Panc1 (cell line): ENCODE results near the gene VIT. TPM values are rescaled to one million over a fixed set of nuclear protein-coding genes. Genes with fewer than 3 reads are reported as not detected.

Experiments used
- ATAC-seq: fragments of 200-7000 bp; cut with Tn5 transposase; 2 replicates; pipeline ENCODE4 v1.9.1; 2020; ENCODE audit warnings: mild to moderate bottlenecking, moderate library complexity
- BruUV-seq: library from RNA; stranded (reverse); fragments of 400-500 nt; replicated peaks from 2 replicates; lab custom pipeline; 2021; lab: Mats Ljungman, UMichigan
- CTCF ChIA-PET: fragments of 300-600 bp; sonication (Branson Sonifier 250); formaldehyde crosslinking; loops from one replicate; lab custom pipeline; 2022; ENCODE audit warnings: antibody characterized with exemption; lab: Charles Lee
- POLR2A ChIA-PET: fragments of 300-600 bp; sonication (Branson Sonifier 250); formaldehyde crosslinking; loops from one replicate; lab custom pipeline; 2022; ENCODE audit warnings: antibody characterized with exemption; lab: Charles Lee
- DNase-seq: peaks from one replicate; pipeline ENCODE4 v3.0.0-alpha.2; 2010; ENCODE audit warnings: low read depth, low spot score
- H3K27ac ChIP-seq: 2 replicates; pipeline ENCODE4 v1.5.1; 2011; ENCODE audit warnings: mild to moderate bottlenecking, low read length, inconsistent platforms
- H3K27me3 ChIP-seq: fragments of 200-500 bp; sonication (Bioruptor generic); 2 replicates; pipeline ENCODE4 v1.6.0; 2014; ENCODE audit warnings: low read length, inconsistent platforms; ENCODE audit not compliant: control insufficient read depth, insufficient read depth
- H3K36me3 ChIP-seq: fragments of 200-500 bp; sonication (Bioruptor generic); 2 replicates; pipeline ENCODE4 v1.5.1; 2014; ENCODE audit warnings: inconsistent platforms, mild to moderate bottlenecking, low read length, moderate library complexity; ENCODE audit not compliant: control insufficient read depth, insufficient read depth
- H3K4me1 ChIP-seq: 2 replicates; pipeline ENCODE4 v1.5.1; 2011; ENCODE audit warnings: inconsistent platforms, mild to moderate bottlenecking, low read length, moderate library complexity; ENCODE audit not compliant: control insufficient read depth, insufficient read depth
- H3K4me3 ChIP-seq, 2 experiments: 2 replicates each; pipeline ENCODE4 v1.5.1; 2011 to 2012; ENCODE audit warnings: low read depth in 2 of 2, low read length in 2 of 2, mild to moderate bottlenecking in 2 of 2, inconsistent platforms in 1 of 2, moderate library complexity in 1 of 2
- H3K9me3 ChIP-seq: fragments of 200-500 bp; sonication (Bioruptor generic); 2 replicates; pipeline ENCODE4 v1.5.1; 2014; ENCODE audit warnings: low read depth, mild to moderate bottlenecking, inconsistent platforms, low read length, moderate library complexity; ENCODE audit not compliant: control insufficient read depth, insufficient read depth
- CTCF ChIP-seq: fragments of 450-650 bp; IDR thresholded peaks from 2 replicates; pipeline ENCODE4 v1.5.1; 2017; ENCODE audit warnings: mild to moderate bottlenecking
- POLR2AphosphoS5 ChIP-seq: IDR thresholded peaks from 2 replicates; pipeline ENCODE4 v1.6.1; 2012; ENCODE audit warnings: mild to moderate bottlenecking, low read depth, low read length, moderate library complexity
- SIN3A ChIP-seq: IDR thresholded peaks from 2 replicates; pipeline ENCODE4 v1.6.1; 2012; ENCODE audit warnings: low read depth, mild to moderate bottlenecking, low read length, moderate library complexity, borderline replicate concordance; ENCODE audit not compliant: insufficient read depth
- TCF7L2 ChIP-seq: IDR thresholded peaks from 2 replicates; pipeline ENCODE4 v1.6.1; 2011; ENCODE audit warnings: mild to moderate bottlenecking, low read depth, low read length, inconsistent platforms
- in situ Hi-C: cut with HindIII; loops from 2 replicates; pipeline ENCODE4 v1.10.0; 2016; ENCODE audit warnings: low sequenced_read_pairs, low pct_unique_long_range_greater_than_20kb
- intact Hi-C: fragments of 100-400 bp; cut with micrococcal nuclease; formaldehyde crosslinking; loops from one replicate; pipeline ENCODE4 v1.10.0; 2022; ENCODE audit not compliant: unreplicated experiment
- total RNA-seq: library from RNA; stranded (reverse); gene quantifications from one replicate; pipeline ENCODE4 v1.2.1, GENCODE V29; 2021; ENCODE audit not compliant: unreplicated experiment
- TF ChIP-seq, protein P1 (sequence below), 2 experiments: IDR thresholded peaks; 2 replicates each; pipeline ENCODE4 v1.6.1; 2011 to 2012; ENCODE audit warnings: low read depth in 2 of 2, control low read depth in 1 of 2, low read length in 1 of 2, mild to moderate bottlenecking in 1 of 2, moderate library complexity in 1 of 2; ENCODE audit not compliant: insufficient read depth in 1 of 2

Gene VIT
- total RNA-seq, 1 experiment from 2014 or later = 0.77 TPM

- H3K27ac ChIP-seq = peak overlapping the region; percentile 20; the same call in 1 of the 2 replicates
- no peaks in the 10 kb centered on the region for H3K36me3 ChIP-seq
- intact Hi-C loops = no loop called here
- CTCF ChIA-PET = no interaction called here
- H3K9me3 ChIP-seq = no peaks in the 10 kb centered on the region
- no peaks in the 10 kb centered on the region for H3K27me3 ChIP-seq
- BruUV-seq = no TSS peak
- peaks cover 18% of the 10 kb centered on the region for H3K4me1 ChIP-seq
- in situ Hi-C loops = no loop called here
- POLR2A ChIA-PET = interaction anchor here (1.0 kb wide), 1 partner anchor 102 kb away, joined by 3 read pairs; no protein-coding TSS in a partner anchor
- DNase-seq = no peak
- no peak overlapping the region for H3K4me3 ChIP-seq
- ATAC-seq = no peak
- TF ChIP-seq SIN3A (no peak), CTCF (no peak), POLR2AphosphoS5 (no peak), TCF7L2 (no peak)
- TF ChIP-seq, protein P1, sequence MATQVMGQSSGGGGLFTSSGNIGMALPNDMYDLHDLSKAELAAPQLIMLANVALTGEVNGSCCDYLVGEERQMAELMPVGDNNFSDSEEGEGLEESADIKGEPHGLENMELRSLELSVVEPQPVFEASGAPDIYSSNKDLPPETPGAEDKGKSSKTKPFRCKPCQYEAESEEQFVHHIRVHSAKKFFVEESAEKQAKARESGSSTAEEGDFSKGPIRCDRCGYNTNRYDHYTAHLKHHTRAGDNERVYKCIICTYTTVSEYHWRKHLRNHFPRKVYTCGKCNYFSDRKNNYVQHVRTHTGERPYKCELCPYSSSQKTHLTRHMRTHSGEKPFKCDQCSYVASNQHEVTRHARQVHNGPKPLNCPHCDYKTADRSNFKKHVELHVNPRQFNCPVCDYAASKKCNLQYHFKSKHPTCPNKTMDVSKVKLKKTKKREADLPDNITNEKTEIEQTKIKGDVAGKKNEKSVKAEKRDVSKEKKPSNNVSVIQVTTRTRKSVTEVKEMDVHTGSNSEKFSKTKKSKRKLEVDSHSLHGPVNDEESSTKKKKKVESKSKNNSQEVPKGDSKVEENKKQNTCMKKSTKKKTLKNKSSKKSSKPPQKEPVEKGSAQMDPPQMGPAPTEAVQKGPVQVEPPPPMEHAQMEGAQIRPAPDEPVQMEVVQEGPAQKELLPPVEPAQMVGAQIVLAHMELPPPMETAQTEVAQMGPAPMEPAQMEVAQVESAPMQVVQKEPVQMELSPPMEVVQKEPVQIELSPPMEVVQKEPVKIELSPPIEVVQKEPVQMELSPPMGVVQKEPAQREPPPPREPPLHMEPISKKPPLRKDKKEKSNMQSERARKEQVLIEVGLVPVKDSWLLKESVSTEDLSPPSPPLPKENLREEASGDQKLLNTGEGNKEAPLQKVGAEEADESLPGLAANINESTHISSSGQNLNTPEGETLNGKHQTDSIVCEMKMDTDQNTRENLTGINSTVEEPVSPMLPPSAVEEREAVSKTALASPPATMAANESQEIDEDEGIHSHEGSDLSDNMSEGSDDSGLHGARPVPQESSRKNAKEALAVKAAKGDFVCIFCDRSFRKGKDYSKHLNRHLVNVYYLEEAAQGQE (IDR thresholded peaks at IDR 0.05; ENCODE audit: insufficient read depth in 1 of 2, low read depth in 2 of 2, low read length in 1 of 2) = no peak
These were observed 43.4 kb upstream of the VIT start for GRCh38 chr2:36653155-36653554.

- ATAC-seq (no peak), DNase-seq (no peak)
- in situ Hi-C loops = no loop called here
- TF ChIP-seq, protein P1 (IDR thresholded peaks at IDR 0.05; ENCODE audit: insufficient read depth in 1 of 2, low read depth in 2 of 2, low read length in 1 of 2) = no peak
- no peak for TF ChIP-seq TCF7L2
- TF ChIP-seq POLR2AphosphoS5 = no peak
- no peak for TF ChIP-seq CTCF
- no peak for TF ChIP-seq SIN3A
- H3K4me3 ChIP-seq = no peak overlapping the region
- CTCF ChIA-PET = no interaction called here
- H3K9me3 ChIP-seq = no peaks in the 10 kb centered on the region
- no peaks in the 10 kb centered on the region for H3K27me3 ChIP-seq
- peak overlapping the region; percentile 55; the same call in 1 of the 2 replicates for H3K27ac ChIP-seq
- H3K4me1 ChIP-seq = peaks cover 18% of the 10 kb centered on the region
- no TSS peak for BruUV-seq
- no peaks in the 10 kb centered on the region for H3K36me3 ChIP-seq
- intact Hi-C loops = no loop called here
- POLR2A ChIA-PET = no interaction called here
These were observed 42.4 kb upstream of the VIT start for GRCh38 chr2:36653967-36654694.
